HG03354 (cell line): ENCODE data around the gene DHCR24.
"Not testable (repeated sequence)": the region's sequence is repeated elsewhere in the genome, so short reads cannot be mapped to it uniquely, and the experiment has no call there.

Experiments used
- ATAC-seq: cut with Tn5 transposase; IDR thresholded peaks from one replicate; pipeline ENCODE4 v1.9.1; 2021; ENCODE audit warnings: mild to moderate bottlenecking; ENCODE audit not compliant: unreplicated experiment, poor library complexity, severe bottlenecking

The DHCR24 gene

GRCh38 chr1:54886724-54887664, at the start of gene DHCR24:
TSS of gene DHCR24 (minus strand) at chr1:54887195. CDS start at chr1:54887119, 76 bp downstream.
- ATAC-seq, result peak; percentile 88

- ATAC-seq, result no peak
These were observed 49.8 kb upstream of the DHCR24 start for GRCh38 chr1:54936791-54937190.

GRCh38 chr1:54934869-54935268, 47.9 kb upstream of the DHCR24 start:
- no peak for ATAC-seq

GRCh38 chr1:54934081-54934480, 47.1 kb upstream of the DHCR24 start:
- not testable (repeated sequence) for ATAC-seq

GRCh38 chr1:54931275-54931840, 44.4 kb upstream of the DHCR24 start:
- no peak for ATAC-seq

GRCh38 chr1:54929700-54930099, 42.7 kb upstream of the DHCR24 start:
- no peak for ATAC-seq

GRCh38 chr1:54928327-54928726, 41.3 kb upstream of the DHCR24 start:
- no peak for ATAC-seq

GRCh38 chr1:54927472-54928240, 40.7 kb upstream of the DHCR24 start:
- no peak for ATAC-seq

- ATAC-seq, result no peak
These were observed 40.0 kb upstream of the DHCR24 start for GRCh38 chr1:54926970-54927369.

- no peak for ATAC-seq
These were observed 36.0 kb upstream of the DHCR24 start for GRCh38 chr1:54922921-54923421.

- ATAC-seq, result no peak
These were observed 35.2 kb upstream of the DHCR24 start for GRCh38 chr1:54922040-54922761.

GRCh38 chr1:54919367-54920359, 32.7 kb upstream of the DHCR24 start:
- no peak for ATAC-seq

- not testable (repeated sequence) for ATAC-seq
These were observed 24.1 kb upstream of the DHCR24 start for GRCh38 chr1:54911076-54911475.

- no peak for ATAC-seq
These were observed 19.6 kb upstream of the DHCR24 start for GRCh38 chr1:54906586-54906985.

- ATAC-seq, result no peak
These were observed 17.6 kb upstream of the DHCR24 start for GRCh38 chr1:54904476-54905048.

GRCh38 chr1:54894271-54894670, 7.3 kb upstream of the DHCR24 start:
- no peak for ATAC-seq

- no peak for ATAC-seq
These were observed 5.6 kb upstream of the DHCR24 start for GRCh38 chr1:54892586-54892985.

GRCh38 chr1:54889132-54889725, 2.2 kb upstream of the DHCR24 start:
- no peak for ATAC-seq
